Measurements from ENCODE around the gene TMEM130. TPM values are rescaled to one million over a fixed set of nuclear protein-coding genes. Genes with fewer than 3 reads are reported as not detected.

Gene TMEM130
- polyA plus RNA-seq, 3 donors = 3.6 to 4.4 (median 4.1) TPM

- peak; percentile 23 for DNase-seq
These were observed 59.5 kb downstream of the TMEM130 start for GRCh38 chr7:98810153-98810802.

- DNase-seq = no peak
These were observed 60.9 kb downstream of the TMEM130 start for GRCh38 chr7:98808751-98809460.

GRCh38 chr7:98807068-98808048 is 62.5 kb downstream of the TMEM130 start:
- DNase-seq = peak; percentile 33

GRCh38 chr7:98805956-98806838 is 63.6 kb downstream of the TMEM130 start:
- no peak for DNase-seq

GRCh38 chr7:98802781-98803110 is 67.1 kb downstream of the TMEM130 start:
- no peak for DNase-seq

GRCh38 chr7:98802088-98802780 is 67.6 kb downstream of the TMEM130 start:
- peak; percentile 88 for DNase-seq

- no peak for DNase-seq
These were observed 68.8 kb downstream of the TMEM130 start for GRCh38 chr7:98800996-98801395.

- DNase-seq = no peak
These were observed 72.7 kb downstream of the TMEM130 start for GRCh38 chr7:98797150-98797549.

Other genes with a start within 250 kb of the TMEM130 start
- 10 to 100 TPM; 42.0 to 49.6 (median 46.3) TPM for gene TRRAP, start 8.5 kb upstream of the TMEM130 start, polyA plus RNA-seq (ENCODE audit: insufficient read length in 3 of 3)